HG03575 (cell line): ENCODE results near the gene ATP8A2.
"Not testable (repeated sequence)": the region's sequence is repeated elsewhere in the genome, so short reads cannot be mapped to it uniquely, and the experiment has no call there.

Source experiments
- ATAC-seq: cut with Tn5 transposase; IDR thresholded peaks from one replicate; pipeline ENCODE4 v1.9.1; 2021; ENCODE audit not compliant: unreplicated experiment, insufficient number of reproducible peaks, low FRiP score; ENCODE audit errors: extremely low read depth

The ATP8A2 gene

DNA sequence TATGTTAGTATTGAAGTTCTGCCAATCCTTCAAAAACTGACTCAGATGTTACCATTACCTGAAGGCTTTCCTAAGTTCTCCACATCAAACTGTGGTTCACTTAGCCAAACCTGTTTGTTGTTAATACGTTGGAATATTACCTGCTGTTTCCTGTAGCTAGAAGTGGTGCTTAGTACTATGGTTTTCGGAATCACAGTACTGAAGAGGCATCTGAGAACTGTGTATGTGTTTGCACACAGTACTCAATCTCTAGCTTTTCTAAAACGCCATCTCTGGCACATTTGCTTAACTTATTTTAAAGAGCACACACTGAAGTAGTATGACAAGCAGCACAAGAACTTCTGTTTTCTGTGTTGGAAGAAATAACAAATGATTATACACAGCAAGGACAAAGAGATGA, 431.9 kb downstream of the ATP8A2 start:
- ATAC-seq = no peak

DNA sequence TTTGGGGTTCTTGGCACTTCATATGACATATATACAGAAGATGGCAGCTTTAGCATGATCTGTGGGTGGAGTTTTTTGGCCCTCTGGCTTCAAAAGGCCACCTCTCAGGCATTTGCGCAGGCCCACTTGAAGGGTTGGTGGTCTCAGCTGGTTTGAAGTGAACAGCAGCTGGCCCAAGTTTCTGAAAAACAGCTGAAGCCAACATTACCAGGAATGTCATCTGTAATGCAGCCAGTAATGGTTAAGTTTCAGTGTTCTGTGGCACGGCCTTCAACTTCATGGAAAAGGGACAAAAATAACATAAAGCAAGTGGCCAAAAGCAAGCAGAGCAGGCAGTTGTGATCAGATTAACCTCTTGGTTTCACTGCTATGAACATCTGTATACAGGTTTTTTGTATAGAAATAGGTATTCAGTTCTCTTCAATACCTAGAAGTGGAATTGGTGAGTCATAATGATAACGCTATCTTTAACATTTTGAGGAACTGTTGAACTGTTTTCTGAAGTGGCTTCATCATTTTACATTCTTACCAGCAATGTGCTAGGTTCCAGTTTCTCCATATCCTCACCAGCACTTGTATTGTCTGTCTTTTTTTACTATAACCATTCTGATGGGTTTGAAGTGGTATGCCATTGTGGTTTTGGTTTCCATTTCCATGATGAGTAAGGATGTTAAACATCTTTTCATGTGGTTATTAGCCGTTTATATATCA, 434.6 kb downstream of the ATP8A2 start:
- no peak for ATAC-seq

DNA sequence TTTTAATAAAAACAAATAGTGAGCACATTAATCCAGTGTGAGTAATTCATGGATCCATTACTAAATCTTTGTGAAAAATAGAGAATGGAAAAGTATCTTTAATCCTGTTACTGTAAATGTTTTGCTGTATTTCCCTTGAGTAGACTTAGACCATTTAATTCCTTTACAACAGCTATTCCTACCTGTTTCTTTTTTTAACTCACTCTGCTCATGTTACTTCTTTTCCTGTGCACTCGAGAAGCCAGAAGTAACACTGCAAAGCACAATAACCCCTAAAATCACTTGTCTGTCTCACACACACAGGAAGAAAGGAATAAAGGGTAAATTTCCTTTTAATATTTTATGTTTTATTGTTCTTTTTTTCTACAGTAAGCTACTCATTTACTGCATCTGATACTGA, 435.8 kb downstream of the ATP8A2 start:
- no peak for ATAC-seq

DNA sequence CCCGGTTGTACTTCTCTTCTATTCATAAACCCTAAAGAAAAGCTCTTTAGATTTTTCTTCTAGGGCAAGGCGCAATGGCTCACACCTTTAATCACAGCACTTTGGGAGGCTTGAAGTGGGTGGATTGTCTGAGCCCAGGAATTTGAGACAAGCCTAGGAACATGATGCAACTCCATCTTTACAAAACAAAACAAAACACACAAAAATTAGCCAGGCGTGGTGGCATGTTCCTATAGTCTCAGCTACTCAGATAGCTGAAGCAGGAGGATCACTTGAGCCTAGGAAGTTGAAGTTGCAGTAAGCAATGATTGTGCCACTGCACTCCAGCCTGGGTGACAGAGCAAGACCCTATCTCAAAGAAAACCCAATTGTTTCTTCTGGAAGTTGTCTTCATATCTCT, 439.7 kb downstream of the ATP8A2 start:
- ATAC-seq = no peak

DNA sequence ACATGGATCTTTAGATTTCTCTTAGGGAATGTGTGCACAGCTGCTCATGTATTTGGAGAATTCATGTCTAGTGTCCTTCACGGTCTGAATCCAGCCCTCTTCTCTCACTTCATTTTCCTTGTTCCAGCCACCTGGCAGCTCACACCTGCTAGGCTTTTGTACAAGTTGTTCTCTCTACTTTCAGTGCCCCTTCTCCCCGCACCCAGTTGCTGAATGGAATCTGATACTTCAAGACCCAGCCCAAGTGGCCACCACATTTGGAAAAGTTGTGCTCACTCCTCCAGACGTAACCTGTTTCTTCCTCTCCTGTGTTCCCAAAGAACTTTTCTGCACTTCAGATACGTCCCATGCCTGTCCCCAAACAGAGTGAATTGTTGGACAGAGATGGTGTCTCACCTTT, 444.5 kb downstream of the ATP8A2 start:
- no peak for ATAC-seq

DNA sequence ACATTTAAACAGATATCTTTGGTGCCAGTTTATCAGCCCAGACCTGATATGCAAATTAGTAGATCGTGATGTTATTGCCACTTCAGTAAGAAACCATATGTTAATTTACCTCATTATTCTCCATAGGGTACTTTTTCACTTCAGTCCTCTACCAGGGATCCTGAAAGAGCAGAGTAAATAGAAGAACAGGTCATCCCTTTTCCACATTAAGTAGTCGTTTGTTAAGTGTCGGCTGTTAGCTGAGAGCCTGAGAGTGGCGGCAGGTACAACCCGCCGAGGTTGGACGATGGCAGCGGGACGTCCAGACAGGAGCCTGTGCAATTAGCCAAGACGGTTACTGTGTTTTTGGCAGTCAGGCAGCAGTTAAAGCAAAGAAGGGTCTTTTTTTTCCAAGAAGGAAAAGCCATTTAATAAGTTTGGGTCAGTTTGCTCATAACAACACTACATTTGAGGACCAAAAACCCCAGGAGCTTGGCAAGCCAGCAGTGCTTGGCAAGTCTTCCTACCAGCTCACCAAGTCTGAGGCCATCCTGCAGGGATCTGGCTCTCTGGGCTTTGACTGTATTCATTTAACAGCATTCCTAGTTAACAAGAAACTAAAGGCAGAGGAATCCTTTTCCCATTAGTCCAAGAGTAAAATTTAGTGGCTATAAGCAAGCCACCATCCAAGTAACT, 448.2 kb downstream of the ATP8A2 start:
- ATAC-seq = no peak

DNA sequence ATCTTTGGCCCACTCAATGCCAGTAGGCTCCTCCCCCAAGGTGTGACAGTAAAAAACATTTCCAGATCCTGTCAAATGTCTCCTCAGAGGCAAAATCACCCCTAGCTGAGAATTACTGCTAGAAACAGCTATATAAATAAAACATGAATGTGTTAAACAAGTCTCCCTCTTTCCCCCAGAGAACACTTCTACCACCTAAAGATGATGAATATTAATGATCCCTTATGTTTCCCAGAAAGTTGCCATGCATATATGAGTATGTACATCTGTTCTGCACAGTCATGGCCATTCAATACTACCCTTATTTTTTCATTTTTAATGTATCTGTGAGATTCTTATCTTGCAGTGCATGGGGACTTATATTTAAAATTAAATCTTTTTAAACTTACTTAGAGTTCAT, 450.0 kb downstream of the ATP8A2 start:
- ATAC-seq = no peak

DNA sequence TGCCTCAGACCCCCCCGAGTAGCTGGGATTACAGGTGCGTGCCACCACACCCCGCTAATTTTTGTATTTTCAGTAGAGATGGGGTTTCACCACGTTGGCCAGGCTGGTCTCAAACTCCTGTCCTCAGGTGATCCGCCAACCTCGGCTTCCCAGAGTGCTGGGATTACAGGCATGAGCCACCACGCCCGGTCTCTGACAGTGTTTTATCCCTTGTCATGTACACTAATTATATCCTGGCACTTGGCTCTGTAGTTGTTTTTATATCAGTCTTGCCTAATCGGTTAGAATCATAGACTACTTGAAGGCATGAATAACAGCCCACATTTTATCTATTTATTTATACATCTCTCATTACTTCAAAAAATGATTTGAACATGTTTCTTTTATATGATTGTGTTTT, 455.4 kb downstream of the ATP8A2 start:
- ATAC-seq = not testable (repeated sequence)

DNA sequence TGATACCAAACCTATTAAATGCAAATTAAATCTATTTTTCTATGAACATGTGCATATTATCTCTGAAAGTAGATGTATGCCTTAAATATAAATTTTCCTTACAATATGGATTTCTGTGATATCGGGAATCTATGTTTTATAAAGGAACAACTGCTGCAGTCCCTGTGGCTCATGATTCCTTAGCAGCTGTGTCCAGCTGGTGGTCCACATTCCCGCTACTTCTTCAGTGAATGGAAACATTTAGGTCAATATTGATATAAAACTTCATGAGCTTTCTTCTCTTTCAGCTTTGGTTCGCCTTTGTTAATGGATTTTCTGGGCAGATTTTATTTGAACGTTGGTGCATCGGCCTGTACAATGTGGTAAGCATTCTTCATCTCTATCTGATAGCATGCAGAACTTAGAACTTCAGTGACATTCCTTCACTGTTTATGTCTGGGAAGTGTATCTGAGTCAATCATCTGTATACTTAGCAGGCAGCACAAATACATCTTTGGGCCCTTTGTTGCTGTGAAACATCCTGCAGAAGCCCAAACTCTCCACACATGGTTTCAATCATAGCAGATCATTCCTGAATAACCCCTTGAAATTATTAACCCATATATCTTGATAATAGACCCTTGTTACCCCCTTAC, 456.2 kb downstream of the ATP8A2 start:
- no peak for ATAC-seq

DNA sequence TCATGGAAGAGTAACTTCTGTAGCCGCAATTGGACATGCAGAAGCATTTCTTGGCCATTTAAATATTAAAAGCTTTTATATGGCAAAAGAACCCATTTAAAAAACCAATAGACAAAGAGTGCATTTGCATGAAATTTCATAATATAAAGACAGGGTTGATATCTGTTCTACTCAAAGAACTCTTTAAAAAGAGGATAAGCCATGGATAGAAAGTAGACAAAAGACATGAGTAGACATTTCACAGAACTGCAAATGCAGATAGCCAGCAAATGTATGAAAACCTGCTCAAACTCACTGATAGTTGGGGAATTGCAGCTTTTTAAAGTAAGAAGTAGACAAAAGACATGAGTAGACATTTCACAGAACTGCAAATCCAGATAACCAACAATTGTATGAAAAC, 462.0 kb downstream of the ATP8A2 start:
- no peak for ATAC-seq

DNA sequence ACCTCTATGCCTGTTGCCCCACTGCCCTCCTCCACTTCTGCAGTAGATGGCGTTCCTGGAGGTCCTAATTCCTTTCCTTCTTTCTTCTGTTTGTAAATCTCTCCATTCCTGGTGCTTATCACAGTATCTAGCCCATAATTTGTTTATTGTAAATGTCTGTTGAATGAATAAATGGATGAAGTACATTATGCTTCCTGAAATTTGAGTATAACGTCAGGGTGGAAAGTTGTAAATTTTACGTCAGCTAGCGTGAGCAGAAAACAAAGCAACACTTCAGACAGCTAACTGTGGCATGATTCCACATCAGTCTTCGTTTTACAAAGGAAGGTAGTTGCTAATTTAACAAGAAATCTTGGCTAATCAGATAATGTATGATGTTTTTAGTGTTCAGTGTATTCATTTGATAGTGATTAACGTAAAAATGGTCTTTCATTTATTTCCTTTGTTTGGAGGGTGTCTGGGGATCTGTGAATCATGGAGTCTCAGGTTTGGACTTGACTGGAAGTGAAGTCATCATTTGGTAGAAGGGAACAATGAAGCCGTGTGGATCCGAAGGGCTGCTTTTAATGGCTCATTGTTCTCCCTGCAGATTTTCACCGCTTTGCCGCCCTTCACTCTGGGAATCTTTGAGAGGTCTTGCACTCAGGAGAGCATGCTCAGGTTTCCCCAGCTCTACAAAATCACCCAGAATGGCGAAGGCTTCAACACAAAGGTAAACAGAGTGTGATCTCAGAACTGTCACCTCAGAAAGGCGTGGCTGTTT, 465.0 kb downstream of the ATP8A2 start:
- no peak for ATAC-seq

DNA sequence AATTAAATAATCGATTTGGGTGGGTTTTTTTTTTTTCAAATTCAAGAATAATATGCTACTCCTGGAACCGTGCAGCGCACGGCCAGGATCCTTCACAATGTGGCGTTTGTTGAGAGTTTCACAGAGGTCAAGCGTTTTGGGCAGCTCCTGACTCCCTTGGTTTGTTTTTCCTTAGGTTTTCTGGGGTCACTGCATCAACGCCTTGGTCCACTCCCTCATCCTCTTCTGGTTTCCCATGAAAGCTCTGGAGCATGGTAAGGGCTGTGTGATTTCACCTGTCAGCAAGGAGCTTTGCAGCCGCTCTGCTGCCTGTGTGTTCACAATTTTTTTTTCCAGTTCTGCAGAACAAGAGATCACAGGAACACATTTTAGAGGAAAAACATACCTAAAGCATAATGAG, 467.6 kb downstream of the ATP8A2 start:
- ATAC-seq = no peak

DNA sequence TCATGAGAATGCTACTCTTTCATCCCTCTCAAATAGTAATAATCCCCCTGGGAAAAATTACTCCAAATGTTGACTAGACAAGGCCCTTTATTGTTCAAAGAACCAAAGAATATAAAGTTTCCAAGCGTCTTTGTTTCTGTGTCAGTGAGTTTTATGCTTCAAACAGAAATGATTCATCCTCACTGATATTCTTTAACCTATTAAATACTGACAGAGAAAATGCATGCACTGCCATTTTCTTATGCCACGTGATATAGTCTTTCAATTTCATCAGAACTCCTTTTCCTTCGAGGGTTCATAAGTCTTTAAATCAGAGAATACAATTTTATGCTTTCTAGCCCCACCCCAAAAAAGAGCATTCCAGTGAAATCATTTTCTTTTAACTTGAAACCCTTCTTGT, 468.5 kb downstream of the ATP8A2 start:
- no peak for ATAC-seq

DNA sequence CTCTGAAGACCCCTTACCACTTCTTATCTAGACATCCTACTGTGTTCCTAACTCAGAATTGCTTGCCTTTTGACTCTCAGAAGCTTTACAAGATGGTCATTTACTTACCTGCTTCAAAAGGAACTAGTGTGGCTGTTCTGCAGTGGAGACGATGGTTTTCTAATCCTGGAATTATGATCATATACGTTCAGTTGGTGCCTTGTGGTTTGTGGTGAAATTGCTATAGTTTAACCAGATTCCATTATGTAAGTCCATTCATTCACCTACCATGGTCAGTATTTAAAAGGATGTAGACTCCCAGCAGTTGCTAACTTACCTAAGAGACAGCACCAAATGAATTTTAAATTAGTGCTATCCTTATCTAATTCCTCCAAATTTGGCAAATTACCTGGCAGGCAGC, 469.2 kb downstream of the ATP8A2 start:
- no peak for ATAC-seq

DNA sequence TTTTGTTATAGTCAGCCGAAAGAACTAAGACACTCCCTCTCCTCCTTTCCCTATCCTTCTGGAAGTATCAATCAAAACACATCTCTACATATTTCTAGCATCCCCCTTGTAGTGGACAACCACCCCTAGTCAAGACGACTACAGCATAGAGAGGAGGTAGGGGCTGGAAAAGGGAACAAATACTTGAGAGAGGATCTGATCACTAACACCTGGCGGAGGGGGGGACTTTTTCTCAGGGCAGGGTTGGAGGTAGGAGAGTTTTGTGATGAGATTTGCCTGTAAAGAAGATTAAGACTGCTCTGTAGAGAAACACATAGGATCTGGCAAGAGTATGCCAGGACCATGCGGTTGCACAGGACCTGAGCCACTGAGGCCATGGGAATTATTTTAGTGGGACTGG, 471.9 kb downstream of the ATP8A2 start:
- ATAC-seq = no peak

DNA sequence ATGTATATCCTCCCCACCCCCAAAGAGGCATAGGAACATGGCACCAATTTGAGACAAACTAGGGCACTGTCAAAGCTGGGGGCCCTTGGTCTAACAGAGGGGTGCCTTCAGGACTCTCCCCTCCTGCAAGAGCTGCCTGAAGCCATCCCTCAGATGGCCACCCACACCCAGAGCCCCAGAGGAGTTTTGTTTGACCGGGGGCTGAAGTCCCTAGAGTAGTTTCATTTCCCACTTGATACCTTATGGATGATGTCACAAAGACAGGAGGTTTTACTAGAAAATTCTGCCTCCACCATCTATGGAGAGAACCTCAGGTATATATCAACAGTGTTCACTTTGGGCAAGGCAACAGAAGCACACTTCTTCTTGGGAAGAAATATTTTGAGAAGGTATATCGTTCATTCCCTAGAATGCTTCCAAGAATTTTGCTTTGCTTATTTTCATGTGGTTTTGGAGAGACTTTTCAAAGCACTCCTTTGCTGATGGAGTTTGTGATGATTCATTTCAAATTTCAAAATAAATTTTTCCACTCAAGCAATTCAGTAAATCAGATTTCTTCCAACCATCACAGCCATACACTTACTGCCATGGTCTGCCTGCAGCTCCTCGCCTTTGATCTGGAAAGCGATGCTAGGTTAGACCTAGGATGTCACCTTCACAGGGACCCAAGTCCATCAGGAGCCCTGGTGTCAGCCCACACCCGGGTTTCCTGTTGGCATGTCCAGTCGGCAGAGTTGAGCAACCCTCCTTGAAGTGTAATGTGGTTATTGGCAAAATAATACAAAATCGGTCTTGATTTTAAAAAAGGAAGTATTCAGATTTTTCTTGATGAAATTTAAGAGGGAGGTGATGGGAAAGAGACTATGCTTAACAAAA, 473.0 kb downstream of the ATP8A2 start:
- ATAC-seq = no peak

DNA sequence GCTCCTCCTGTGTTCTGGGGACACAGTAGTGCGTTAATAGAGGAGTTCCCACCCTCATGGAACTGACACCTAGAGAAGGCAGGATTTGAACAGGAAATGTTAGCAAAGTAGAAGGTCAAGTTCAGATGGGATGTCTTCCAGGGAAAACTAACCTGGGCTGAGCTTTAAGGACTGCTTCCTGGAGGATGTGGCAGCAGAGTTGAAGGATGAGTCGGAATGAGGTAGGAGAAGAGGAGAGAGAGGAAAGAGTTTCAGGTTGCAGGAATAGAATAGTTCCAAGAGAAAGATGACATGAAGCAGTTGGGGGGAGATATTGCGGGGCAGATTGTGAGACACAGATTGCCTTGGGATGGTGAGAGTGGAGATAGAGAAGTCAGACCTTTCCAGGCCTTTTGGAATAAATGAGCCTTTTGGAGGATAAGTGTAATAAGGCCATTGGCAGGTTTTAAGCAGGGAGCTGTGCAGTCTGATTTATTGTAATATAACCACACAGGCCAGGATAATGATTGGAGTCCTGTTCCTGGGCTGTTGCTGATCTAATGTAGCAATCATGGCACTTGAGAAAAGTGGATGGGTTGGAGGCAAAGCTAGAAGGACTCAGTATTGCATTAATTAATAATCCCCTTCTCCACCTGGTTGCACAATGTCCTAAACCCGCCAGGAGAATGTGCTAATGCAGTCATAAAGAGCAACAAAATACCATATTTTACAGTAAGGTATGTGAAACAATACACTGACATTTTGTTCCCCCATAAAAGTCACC, 474.6 kb downstream of the ATP8A2 start:
- ATAC-seq = no peak

DNA sequence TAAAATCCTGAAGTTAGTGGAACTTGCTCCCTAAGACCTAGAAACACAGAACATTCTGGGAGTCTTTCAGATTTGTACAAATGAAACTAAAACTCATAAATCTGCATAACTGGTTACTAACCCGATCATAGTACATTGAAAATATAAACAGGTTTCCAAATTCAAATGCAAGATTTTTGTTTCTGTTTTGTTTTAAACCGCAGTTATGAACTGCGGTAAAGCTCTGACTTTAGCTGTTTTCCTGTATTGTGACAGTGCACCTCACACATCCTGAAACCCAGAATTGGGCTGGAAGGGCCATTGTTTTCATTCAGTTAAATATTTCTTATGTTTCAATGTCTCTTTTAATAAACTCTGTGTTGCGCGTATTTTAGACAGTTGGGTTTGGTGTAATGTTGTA, 475.4 kb downstream of the ATP8A2 start:
- no peak for ATAC-seq
